Activated CD8-positive, alpha-beta memory T cell treated with anti-CD3 and anti-CD28 coated beads, Interleukin-2, amount 50 U/mL, for 48 hours (primary cell): ENCODE measurements around the gene PRR19.
"Not testable (repeated sequence)": the region's sequence is repeated elsewhere in the genome, so short reads cannot be mapped to it uniquely, and the experiment has no call there.

Experiments used
- DNase-seq: peaks from one replicate; pipeline ENCODE4 v3.0.0-alpha.2; 2020

The PRR19 gene

GRCh38 chr19:42328854-42329253 lies 26.9 kb downstream of the PRR19 start:
- DNase-seq = no peak

- DNase-seq = no peak
These were observed 28.3 kb downstream of the PRR19 start for GRCh38 chr19:42330241-42330711.

DNA sequence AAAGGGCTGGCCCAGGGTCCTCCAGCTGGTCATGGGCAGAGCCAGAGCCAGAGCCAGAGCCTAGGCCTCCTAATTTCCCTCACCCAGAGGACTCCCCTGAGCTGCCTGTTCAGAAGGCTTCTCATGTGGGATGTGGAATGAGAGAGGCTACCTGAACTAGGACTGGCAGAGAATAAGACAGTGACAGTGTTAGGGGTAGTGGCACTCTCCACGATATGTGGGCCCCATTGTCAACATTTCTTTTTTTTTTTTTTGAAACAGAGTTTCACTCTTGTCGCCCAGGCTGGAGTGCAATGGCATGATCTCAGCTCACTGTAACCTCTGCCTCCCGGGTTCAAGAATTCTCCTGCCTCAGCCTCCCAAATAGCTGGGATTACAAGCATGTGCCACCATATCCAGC lies 29.4 kb downstream of the PRR19 start:
- DNase-seq = not testable (repeated sequence)

GRCh38 chr19:42332059-42332458 lies 30.1 kb downstream of the PRR19 start:
- no peak for DNase-seq

DNA sequence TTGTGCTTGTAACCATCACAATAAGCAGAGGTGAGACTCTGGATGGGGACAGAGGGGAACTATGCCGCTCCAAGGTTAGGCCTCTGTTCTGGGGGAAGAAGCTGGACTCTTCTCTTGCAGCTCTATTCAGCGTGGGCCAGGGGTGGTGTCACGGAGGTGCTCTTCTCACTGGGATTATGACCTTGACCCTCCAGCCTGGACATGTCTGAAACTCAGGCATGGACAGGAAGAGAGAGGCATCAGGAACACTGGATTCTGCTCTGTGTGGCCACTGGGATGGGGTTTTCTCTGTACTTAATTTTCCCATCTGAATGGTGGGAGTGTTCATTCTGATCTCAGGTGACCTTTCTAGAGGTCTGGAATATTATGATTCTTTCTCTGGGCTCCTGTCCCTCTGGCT lies 31.1 kb downstream of the PRR19 start:
- DNase-seq = no peak

GRCh38 chr19:42333975-42334696 lies 32.2 kb downstream of the PRR19 start:
- no peak for DNase-seq

DNA sequence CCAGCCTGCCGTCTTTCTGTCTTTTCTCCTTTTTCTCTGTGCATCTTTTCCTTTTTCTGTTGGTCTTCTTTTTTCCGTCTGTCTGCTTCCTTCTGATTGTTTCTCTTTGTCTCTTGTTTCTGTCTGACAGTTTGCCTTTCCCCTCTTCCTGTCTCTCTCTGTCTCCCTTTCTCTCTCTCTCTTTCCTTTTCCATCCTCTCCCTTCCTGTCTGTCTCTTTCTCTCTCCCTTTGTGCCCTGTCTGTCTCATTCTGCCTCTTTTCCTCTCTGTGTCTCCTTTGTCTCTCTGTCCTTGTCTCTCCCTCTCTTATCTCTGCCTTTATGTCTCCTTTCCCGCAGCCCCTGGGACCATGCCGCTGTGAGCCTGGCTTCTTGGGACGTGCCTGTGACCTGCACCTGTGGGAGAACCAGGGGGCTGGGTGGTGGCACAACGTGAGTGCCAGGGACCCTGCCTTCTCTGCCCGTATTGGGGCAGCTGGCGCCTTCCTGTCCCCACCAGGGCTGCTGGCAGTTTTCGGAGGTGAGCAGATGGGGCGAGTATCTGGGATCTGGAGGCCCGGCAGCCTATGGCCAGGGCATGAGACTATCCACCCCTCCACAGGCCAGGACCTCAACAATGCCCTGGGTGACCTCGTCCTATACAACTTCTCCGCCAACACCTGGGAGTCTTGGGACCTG lies 32.9 kb downstream of the PRR19 start:
- DNase-seq = no peak

- DNase-seq = no peak
These were observed 33.5 kb downstream of the PRR19 start for GRCh38 chr19:42335374-42335936.

DNA sequence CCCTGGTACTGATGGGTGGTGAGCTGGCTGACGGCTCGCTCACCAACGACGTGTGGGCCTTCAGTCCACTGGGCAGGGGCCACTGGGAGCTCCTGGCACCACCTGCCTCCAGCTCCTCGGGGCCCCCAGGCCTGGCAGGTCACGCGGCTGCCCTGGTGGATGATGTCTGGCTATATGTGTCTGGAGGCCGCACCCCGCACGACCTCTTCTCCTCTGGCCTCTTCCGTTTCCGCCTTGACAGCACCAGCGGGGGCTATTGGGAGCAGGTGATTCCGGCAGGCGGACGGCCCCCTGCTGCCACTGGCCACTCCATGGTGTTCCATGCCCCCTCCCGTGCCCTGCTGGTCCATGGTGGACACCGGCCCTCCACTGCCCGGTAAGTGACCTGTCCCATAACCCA lies 34.0 kb downstream of the PRR19 start:
- no peak for DNase-seq

DNA sequence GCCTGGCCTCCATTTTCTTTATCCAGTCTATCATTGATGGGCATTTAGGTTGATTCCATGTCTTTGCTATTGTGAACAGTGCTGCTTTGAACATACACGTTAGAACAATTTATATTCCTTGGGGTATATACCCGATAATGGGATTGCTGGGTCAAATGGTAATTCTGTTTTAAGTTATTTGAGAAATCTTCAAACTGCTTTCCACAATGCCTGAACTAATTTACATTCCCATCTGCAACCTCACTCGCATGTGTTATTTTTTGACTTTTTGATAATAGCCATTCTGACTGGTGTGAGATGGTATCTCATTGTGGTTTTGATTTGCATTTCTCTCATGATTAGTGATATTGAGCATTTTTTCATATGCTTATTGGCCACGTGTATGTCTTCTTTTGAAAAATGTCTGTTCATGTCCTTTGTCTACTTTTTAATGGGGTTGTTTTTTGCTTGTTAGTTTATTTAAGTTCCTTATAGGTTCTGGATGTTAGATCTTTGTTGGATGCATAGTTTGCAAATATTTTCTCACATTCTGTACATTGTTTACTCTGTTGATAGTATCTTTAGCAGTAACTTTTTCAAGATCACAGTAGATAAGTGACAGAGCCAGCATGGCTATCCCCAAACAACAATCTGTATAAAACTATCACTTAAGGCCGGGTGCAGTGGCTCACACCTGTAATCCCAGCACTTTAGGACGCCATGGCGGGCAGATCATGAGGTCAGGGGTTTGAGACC lies 37.4 kb downstream of the PRR19 start:
- DNase-seq = not testable (repeated sequence)

DNA sequence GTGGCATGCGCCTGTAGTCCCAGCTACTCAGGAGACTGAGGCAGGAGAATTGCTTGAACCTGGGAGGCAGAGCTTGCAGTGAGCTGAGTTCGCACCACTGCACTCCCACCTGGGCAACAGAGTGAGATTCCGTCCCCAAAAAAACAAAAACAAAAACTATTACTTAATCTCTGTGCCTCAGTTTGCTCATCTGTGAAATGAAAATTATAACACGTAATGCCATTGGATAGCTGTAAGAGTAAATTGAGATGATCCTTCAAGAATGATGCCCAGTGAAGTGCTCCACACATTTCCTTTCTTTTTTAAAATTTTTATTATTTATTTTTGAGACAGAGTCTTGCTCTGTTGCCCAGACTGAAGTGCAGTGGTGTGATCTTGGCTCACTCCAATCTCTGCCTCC lies 38.0 kb downstream of the PRR19 start:
- not testable (repeated sequence) for DNase-seq

GRCh38 chr19:42343344-42344110 lies 41.6 kb downstream of the PRR19 start:
- no peak for DNase-seq

DNA sequence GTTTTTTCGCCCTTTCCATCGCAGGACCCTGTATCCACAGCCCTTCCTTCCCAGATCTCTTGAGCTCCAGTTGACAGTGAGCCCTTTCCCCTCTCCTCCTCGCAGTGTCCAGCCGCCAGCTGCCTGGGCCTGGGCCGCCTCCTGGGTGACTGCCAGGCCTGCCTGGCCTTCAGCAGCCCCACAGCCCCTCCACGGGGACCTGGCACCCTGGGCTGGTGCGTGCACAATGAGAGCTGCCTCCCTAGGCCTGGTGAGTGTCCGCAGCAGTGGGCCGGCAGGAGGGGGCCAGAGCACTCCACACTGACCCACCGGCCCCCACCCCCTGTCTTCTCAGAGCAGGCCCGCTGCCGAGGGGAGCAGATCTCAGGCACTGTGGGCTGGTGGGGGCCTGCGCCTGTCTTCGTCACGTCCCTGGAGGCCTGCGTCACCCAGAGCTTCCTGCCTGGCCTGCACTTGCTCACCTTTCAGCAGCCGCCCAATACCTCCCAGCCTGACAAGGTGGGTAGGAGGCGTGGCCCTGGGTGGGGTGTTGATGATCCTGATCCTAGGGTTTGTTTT lies 42.5 kb downstream of the PRR19 start:
- no peak for DNase-seq

DNA sequence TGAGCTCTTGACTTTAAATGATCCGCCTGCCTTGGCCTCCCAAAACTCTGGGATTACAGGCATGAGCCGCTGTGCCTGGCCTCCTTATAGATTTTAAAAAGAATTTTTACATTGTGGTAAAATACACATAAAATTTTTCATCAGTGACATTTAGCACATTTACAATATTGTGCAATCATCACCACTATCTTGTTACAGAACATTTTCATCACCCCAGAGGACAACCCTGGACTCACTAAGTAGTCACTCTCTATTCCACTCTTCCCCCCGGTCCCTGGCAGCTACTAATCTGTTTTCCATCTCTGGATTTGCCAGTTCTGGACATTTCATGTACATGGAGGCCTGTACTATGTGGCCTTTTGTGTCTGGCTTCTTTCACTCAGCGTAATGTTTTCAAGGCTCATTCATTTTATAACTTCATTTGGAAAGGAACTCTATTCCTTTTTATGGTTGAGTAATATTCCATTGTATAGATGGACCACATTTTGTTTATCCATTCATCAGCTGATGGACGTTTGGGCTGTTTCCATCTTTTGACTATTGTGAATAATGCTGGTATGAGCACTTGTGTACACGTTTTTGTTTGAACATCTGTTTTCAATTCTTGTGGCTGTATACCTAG lies 43.4 kb downstream of the PRR19 start:
- DNase-seq = no peak

DNA sequence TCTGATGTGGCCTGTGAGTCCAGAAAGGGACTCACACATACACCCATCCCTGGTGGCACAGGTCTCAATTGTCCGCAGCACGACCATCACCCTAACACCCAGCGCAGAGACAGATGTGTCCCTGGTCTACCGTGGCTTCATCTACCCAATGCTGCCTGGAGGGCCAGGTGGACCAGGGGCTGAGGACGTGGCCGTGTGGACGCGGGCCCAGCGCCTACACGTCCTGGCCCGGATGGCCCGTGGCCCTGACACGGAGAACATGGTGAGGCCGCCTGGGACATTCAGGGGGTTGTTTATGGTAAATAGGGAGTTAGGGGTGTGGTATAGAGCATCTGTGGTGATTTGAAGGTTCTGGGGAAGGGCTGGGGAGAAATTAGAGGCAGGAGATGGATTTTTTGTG lies 46.3 kb downstream of the PRR19 start:
- no peak for DNase-seq

- DNase-seq = no peak
These were observed 47.6 kb downstream of the PRR19 start for GRCh38 chr19:42349378-42350107.

- DNase-seq = no peak
These were observed 48.5 kb downstream of the PRR19 start for GRCh38 chr19:42350417-42350816.

DNA sequence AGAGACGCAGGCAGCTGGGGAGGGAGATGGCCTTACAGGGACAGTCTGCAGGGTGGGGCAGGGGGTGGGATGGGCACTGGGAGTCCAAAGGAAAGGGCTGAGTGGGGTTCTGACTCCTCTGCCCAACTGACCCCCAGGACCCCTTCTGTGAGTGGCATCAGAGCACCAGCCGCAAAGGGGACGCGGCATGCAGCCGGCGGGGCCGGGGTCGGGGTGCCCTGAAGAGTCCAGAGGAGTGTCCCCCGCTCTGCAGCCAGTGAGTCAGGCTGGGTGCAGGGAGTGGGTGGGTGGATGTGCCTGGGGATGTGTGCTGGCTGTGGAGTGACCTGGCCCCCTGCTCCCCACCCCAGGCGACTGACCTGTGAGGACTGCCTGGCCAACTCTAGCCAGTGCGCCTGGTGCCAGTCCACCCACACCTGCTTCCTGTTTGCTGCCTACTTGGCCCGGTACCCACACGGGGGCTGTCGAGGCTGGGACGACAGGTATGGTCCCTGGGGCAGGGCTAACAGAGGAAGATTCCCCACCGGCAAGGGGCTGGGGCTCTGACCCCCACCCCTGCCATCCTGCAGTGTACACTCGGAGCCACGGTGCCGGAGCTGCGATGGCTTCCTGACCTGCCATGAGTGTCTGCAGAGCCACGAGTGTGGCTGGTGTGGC lies 49.3 kb downstream of the PRR19 start:
- no peak for DNase-seq

DNA sequence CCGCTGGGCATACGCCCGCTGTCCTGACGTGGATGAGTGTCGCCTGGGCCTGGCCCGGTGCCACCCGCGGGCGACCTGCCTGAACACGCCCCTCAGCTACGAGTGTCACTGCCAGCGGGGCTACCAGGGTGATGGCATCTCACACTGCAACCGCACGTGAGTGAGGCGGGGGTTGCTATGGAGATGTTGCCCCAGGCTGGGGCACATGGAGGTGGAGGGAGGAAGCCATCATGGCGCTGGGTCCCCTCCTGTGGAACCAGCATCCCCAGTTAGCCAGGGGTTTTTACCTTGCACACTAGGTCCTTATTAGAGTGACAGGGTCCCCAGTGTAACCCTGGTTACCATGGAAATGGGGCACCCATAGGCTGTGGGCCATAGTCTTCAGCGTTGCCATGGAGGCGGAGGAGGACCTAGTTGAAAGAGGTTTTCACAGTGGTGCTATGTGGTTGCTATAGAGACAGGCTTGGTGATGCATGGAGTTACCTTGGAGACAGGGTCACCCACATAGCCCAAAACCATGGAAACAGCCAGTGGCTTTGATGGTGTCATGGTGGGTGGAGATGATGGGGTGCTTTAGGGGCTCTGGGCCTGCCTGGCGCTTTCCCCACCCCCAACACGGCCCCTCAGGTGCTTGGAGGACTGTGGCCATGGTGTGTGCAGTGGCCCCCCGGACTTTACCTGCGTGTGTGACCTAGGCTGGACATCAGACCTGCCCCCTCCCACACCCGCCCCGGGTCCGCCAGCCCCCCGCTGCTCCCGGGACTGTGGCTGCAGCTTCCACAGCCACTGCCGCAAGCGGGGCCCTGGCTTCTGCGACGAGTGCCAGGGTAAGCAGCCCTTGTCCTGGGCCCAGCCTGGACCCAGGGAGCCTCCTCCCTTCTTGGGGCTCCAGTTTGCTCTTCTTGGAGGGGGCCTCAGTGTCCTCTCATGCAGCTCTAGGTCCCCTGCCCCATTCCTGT lies 50.6 kb downstream of the PRR19 start:
- DNase-seq = no peak
